ENCODE measurements around the gene ABHD16A.

DNA sequence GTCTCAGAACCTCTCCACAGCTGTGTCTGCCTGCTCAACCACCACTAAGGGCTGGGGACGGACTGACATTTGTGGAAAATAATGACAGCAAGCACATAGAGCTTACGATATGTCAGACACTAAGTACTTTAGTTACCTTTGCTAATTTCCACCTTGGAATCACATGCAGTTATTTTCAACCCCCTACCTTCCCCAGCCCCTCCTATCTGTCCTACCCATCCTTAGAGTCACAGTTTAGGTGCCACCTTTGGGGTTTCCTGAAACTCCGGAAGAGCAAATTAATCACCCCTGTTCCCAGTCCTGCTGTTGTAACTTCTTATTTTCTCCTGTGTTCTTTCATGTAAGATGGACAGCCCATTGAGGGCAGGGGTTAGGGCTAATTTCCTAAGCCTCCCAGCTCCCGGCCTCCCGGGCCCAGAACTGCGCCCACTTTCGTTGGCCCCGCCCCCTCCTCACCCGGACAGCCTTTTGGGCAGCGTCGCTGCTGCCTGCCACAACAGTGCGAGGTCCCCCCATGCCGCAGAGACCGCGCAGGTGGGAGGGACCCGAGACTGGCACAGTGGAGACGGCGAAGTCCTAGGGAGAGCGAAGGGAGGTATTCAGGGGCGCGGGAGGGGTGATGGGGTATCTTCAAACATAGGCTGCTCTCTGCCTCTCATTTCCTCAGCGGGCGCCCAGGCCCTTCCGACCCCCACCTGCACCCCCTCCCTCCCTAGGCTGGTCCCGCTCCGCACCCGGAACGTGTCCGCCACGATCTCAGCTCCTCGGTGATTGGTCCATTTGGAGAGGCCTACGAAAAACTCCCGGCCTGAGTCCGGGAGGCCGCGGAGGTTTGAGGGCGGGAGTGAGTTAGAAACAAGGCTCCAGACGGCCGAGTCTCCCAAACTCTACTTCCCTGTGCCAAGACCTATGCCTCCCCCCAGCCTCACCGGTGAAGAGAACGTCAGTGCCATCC lies 24.9 kb upstream of the ABHD16A start:
- TF ChIP-seq, protein P1, sequence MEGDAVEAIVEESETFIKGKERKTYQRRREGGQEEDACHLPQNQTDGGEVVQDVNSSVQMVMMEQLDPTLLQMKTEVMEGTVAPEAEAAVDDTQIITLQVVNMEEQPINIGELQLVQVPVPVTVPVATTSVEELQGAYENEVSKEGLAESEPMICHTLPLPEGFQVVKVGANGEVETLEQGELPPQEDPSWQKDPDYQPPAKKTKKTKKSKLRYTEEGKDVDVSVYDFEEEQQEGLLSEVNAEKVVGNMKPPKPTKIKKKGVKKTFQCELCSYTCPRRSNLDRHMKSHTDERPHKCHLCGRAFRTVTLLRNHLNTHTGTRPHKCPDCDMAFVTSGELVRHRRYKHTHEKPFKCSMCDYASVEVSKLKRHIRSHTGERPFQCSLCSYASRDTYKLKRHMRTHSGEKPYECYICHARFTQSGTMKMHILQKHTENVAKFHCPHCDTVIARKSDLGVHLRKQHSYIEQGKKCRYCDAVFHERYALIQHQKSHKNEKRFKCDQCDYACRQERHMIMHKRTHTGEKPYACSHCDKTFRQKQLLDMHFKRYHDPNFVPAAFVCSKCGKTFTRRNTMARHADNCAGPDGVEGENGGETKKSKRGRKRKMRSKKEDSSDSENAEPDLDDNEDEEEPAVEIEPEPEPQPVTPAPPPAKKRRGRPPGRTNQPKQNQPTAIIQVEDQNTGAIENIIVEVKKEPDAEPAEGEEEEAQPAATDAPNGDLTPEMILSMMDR (IDR thresholded peaks at IDR 0.05), result no peak
- no peak for TF ChIP-seq POLR2A (IDR thresholded peaks at IDR 0.05)
- no peak for TF ChIP-seq EP300 (IDR thresholded peaks at IDR 0.05)

Data from tibial nerve (tissue), 4 donors.